ENCODE results near the gene CCL18.
"Not testable (repeated sequence)": the region's sequence is repeated elsewhere in the genome, so short reads cannot be mapped to it uniquely, and the experiment has no call there.

DNA sequence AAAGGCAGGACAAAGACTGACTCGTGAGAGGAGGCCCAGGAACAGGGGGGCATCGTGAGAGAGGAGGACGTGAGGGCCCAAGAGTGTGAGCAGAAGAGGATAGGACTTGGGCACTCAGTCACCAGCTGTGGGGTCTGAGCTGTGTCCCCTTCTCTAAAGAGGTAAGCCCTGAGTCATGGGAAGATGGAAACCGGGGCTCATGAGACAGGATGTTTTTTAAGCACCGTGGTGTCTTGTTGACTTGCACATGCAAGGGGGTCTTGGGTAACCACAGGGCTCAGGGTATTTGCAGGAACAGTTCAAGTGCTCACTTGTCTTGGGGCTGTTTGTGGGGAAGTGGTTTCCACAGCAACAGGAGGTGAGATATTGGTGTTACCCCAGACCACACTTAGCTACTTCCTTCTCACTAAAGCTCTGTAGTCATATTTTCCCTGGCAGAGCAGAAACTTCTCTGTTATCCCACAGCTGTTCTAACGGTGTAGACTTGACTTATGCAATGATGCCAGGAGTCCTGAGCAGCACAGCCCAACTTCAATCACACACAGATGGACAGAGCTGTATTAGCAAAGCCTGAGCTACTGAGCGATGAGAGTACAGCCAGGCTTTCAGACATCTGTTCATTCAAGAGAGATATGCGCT is 18.5 kb downstream of the CCL18 start:
- TF ChIP-seq, protein P1, sequence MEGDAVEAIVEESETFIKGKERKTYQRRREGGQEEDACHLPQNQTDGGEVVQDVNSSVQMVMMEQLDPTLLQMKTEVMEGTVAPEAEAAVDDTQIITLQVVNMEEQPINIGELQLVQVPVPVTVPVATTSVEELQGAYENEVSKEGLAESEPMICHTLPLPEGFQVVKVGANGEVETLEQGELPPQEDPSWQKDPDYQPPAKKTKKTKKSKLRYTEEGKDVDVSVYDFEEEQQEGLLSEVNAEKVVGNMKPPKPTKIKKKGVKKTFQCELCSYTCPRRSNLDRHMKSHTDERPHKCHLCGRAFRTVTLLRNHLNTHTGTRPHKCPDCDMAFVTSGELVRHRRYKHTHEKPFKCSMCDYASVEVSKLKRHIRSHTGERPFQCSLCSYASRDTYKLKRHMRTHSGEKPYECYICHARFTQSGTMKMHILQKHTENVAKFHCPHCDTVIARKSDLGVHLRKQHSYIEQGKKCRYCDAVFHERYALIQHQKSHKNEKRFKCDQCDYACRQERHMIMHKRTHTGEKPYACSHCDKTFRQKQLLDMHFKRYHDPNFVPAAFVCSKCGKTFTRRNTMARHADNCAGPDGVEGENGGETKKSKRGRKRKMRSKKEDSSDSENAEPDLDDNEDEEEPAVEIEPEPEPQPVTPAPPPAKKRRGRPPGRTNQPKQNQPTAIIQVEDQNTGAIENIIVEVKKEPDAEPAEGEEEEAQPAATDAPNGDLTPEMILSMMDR (IDR thresholded peaks at IDR 0.05; ENCODE audit: low read depth, low read length, poor library complexity, severe bottlenecking) = not testable (repeated sequence)
- TF ChIP-seq EZH2phosphoT487 (IDR thresholded peaks at IDR 0.05; ENCODE audit: borderline replicate concordance, low read length) = not testable (repeated sequence)

Data from DOHH2 (cell line).